IMR-90 (cell line): ENCODE data around the gene IGLON5. TPM values are rescaled to one million over a fixed set of nuclear protein-coding genes. Genes with fewer than 3 reads are reported as not detected.

ENCODE experiments used
- ATAC-seq: fragments of 200-7000 bp; cut with Tn5 transposase; 2 replicates; pipeline ENCODE4 v1.9.1; 2020; ENCODE audit warnings: low read depth, mild to moderate bottlenecking, moderate library complexity
- BruUV-seq: library from RNA; stranded (reverse); fragments of 400-500 nt; replicated peaks from 2 replicates; lab custom pipeline; 2021; lab: Mats Ljungman, UMichigan
- CTCF ChIA-PET: fragments of 300-600 bp; formaldehyde crosslinking; extraction: SDS; loops from one replicate; lab custom pipeline; 2021; ENCODE audit warnings: antibody characterized with exemption; lab: Yijun Ruan, JAX
- POLR2A ChIA-PET: fragments of 300-600 bp; sonication (Branson Sonifier 250); formaldehyde crosslinking; loops from one replicate; lab custom pipeline; 2022; ENCODE audit warnings: antibody characterized with exemption; ENCODE audit not compliant: unreplicated experiment; lab: Charles Lee
- DNase-seq: peaks from one replicate; pipeline ENCODE4 v3.0.0; 2013
- H2AFZ ChIP-seq: replicated peaks from 2 replicates; pipeline ENCODE3; 2013; ENCODE audit warnings: low read length, mild to moderate bottlenecking; ENCODE audit not compliant: poor library complexity
- H2AK5ac ChIP-seq: 2 replicates; pipeline ENCODE4 v1.6.1; 2013; ENCODE audit warnings: low read depth, low read length, inconsistent platforms
- H2AK9ac ChIP-seq: replicated peaks from 2 replicates; pipeline ENCODE3; 2013; ENCODE audit warnings: mild to moderate bottlenecking, low read depth, low read length, moderate library complexity; ENCODE audit not compliant: poor library complexity
- H2BK120ac ChIP-seq: 2 replicates; pipeline ENCODE4 v1.6.1; 2013; ENCODE audit warnings: low read depth, low read length, inconsistent platforms
- H2BK15ac ChIP-seq: 3 replicates; pipeline ENCODE4 v1.6.1; 2013; ENCODE audit warnings: low read depth, low read length, inconsistent platforms
- H2BK20ac ChIP-seq: 2 replicates; pipeline ENCODE4 v1.6.1; 2013; ENCODE audit warnings: low read depth, mild to moderate bottlenecking, inconsistent platforms, low read length, moderate library complexity
- H2BK5ac ChIP-seq: 2 replicates; pipeline ENCODE4 v1.6.1; 2013; ENCODE audit warnings: mild to moderate bottlenecking, low read depth, low read length, inconsistent platforms; ENCODE audit not compliant: poor library complexity, severe bottlenecking
- H3K14ac ChIP-seq: replicated peaks from 2 replicates; pipeline ENCODE4 v1.6.1; 2013; ENCODE audit warnings: low read depth, low read length, inconsistent platforms
- H3K18ac ChIP-seq: 2 replicates; pipeline ENCODE4 v1.6.1; 2013; ENCODE audit warnings: low read depth, low read length, control low read depth
- H3K23ac ChIP-seq: 2 replicates; pipeline ENCODE4 v1.6.1; 2013; ENCODE audit warnings: low read depth, low read length, inconsistent platforms
- H3K27ac ChIP-seq: 2 replicates; pipeline ENCODE4 v1.5.1; 2013; ENCODE audit warnings: mild to moderate bottlenecking, control low read depth, low read length; ENCODE audit not compliant: insufficient read depth
- H3K27me3 ChIP-seq: 2 replicates; pipeline ENCODE4 v1.6.1; 2013; ENCODE audit warnings: low read length; ENCODE audit not compliant: control insufficient read depth, insufficient read depth
- H3K36me3 ChIP-seq: 2 replicates; pipeline ENCODE4 v1.6.1; 2013; ENCODE audit warnings: low read length, mixed read lengths; ENCODE audit not compliant: control insufficient read depth, insufficient read depth
- H3K4ac ChIP-seq: 2 replicates; pipeline ENCODE4 v1.6.1; 2013; ENCODE audit warnings: low read depth, low read length, inconsistent platforms
- H3K4me1 ChIP-seq: 2 replicates; pipeline ENCODE4 v1.6.1; 2013; ENCODE audit warnings: low read length, mixed read lengths; ENCODE audit not compliant: control insufficient read depth, insufficient read depth
- H3K4me2 ChIP-seq: 2 replicates; pipeline ENCODE4 v1.6.1; 2013; ENCODE audit warnings: low read depth, mild to moderate bottlenecking, control low read depth, low read length, moderate library complexity
- H3K4me3 ChIP-seq: 2 replicates; pipeline ENCODE4 v1.5.1; 2013; ENCODE audit warnings: low read depth, mild to moderate bottlenecking, control low read depth, low read length, moderate library complexity; ENCODE audit not compliant: insufficient read depth
- H3K56ac ChIP-seq: 2 replicates; pipeline ENCODE4 v1.6.1; 2013; ENCODE audit warnings: low read length, inconsistent platforms; ENCODE audit not compliant: insufficient read depth; ENCODE audit errors: extremely low read depth
- H3K79me1 ChIP-seq, 2 experiments: 2 replicates each; pipeline ENCODE4 v1.6.1; 2013; ENCODE audit warnings: low read length in 2 of 2, inconsistent platforms in 1 of 2, low read depth in 1 of 2
- H3K9ac ChIP-seq: 2 replicates; pipeline ENCODE4 v1.6.1; 2013; ENCODE audit warnings: low read depth, low read length, control low read depth
- H3K9me1 ChIP-seq: 2 replicates; pipeline ENCODE4 v1.6.1; 2013; ENCODE audit warnings: low read length, inconsistent platforms; ENCODE audit not compliant: insufficient read depth
- H3K9me3 ChIP-seq: 2 replicates; pipeline ENCODE4 v1.6.1; 2013; ENCODE audit warnings: low read length; ENCODE audit not compliant: control insufficient read depth, insufficient read depth
- H4K20me1 ChIP-seq: 2 replicates; pipeline ENCODE4 v1.6.1; 2013; ENCODE audit warnings: low read length, inconsistent platforms; ENCODE audit not compliant: insufficient read depth
- H4K5ac ChIP-seq: 2 replicates; pipeline ENCODE4 v1.6.1; 2013; ENCODE audit warnings: mild to moderate bottlenecking, low read depth, low read length, control low read depth
- H4K8ac ChIP-seq, 2 experiments: 2 replicates each; pipeline ENCODE4 v1.6.1; 2013; ENCODE audit warnings: low read depth in 2 of 2, low read length in 2 of 2, control low read depth in 1 of 2, inconsistent platforms in 1 of 2
- H4K91ac ChIP-seq: 2 replicates; pipeline ENCODE4 v1.6.1; 2013; ENCODE audit warnings: low read depth, low read length, inconsistent platforms; ENCODE audit not compliant: insufficient read depth
- CEBPB ChIP-seq: IDR thresholded peaks from 2 replicates; pipeline ENCODE4 v1.6.1; 2012; ENCODE audit warnings: low read depth, low read length, improper control_type of control experiment
- CHD1 ChIP-seq: IDR thresholded peaks from 2 replicates; pipeline ENCODE4 v1.6.1; 2012; ENCODE audit warnings: low read depth, low read length, improper control_type of control experiment
- MXI1 ChIP-seq: IDR thresholded peaks from 2 replicates; pipeline ENCODE4 v1.6.1; 2012; ENCODE audit warnings: low read depth, mild to moderate bottlenecking, low read length, moderate library complexity, borderline replicate concordance
- RAD21 ChIP-seq: IDR thresholded peaks from 2 replicates; pipeline ENCODE4 v1.6.1; 2012; ENCODE audit warnings: low read length, improper control_type of control experiment
- RFX5 ChIP-seq: IDR thresholded peaks from 2 replicates; pipeline ENCODE4 v1.8.0; 2012; ENCODE audit warnings: low read depth, mild to moderate bottlenecking, low read length, moderate library complexity
- WGBS, 2 experiments: methylation state at CpG; one replicate each; pipeline versions ENCODE4 v1.1.5 to v1.1.7; 2013; ENCODE audit warnings: missing lambda C conversion rate in 2 of 2; ENCODE audit not compliant: insufficient read length in 1 of 2; ENCODE audit errors: extremely low coverage in 2 of 2; 5-methylcytosine and 5-hydroxymethylcytosine counted together
- dilution Hi-C: fragments of 300-500 bp; cut with HindIII; formaldehyde crosslinking; loops from one replicate; pipeline ENCODE4 v1.14.3; 2018; ENCODE audit warnings: low sequenced_read_pairs; ENCODE audit not compliant: unreplicated experiment
- in situ Hi-C: fragments of 300-500 bp; cut with MboI; formaldehyde crosslinking; loops from 3 replicates; pipeline ENCODE4 v1.14.3; 2019; ENCODE audit warnings: low sequenced_read_pairs, inconsistent platforms, mixed read lengths
- intact Hi-C: fragments of 100-400 bp; cut with micrococcal nuclease; formaldehyde crosslinking; loops from 2 replicates; pipeline ENCODE4 v1.10.0; 2022
- polyA plus RNA-seq, 3 experiments: library from polyadenylated mRNA; depleted of rRNA; stranded (reverse); fragments of >200 nt; gene quantifications; 2 replicates each; pipeline ENCODE4 v1.2.3, GENCODE V29; 2012; ENCODE audit warnings: low replicate concordance in 1 of 3
- total RNA-seq: library from RNA; depleted of rRNA; stranded (reverse); fragments of >200 nt; gene quantifications from 2 replicates; pipeline ENCODE4 v1.2.3, GENCODE V29; 2012

IGLON5 gene
- total and polyA plus RNA-seq, 2 of the 4 experiments (the other 2 are of a cell fraction) = not detected

GRCh38 chr19:51347209-51347928, 35.9 kb downstream of the IGLON5 start:
- H3K4ac ChIP-seq = no peak overlapping the region
- no peaks in the 10 kb centered on the region for H3K27me3 ChIP-seq
- ATAC-seq (no peak), DNase-seq (no peak)
- H3K27ac ChIP-seq = no peak overlapping the region
- H3K56ac ChIP-seq = no peak overlapping the region
- dilution Hi-C loops (no loop called here), in situ Hi-C loops (no loop called here), intact Hi-C loops (no loop called here)
- no peak overlapping the region for H3K4me2 ChIP-seq
- no peak overlapping the region for H3K23ac ChIP-seq
- no peak for TF ChIP-seq CEBPB
- TF ChIP-seq RAD21 = no peak
- no peak for TF ChIP-seq RFX5
- no peak for TF ChIP-seq CHD1
- TF ChIP-seq MXI1 = no peak
- peaks cover 2% of the 10 kb centered on the region; the same call in 1 of the 2 replicates for H3K4me1 ChIP-seq
- H3K9me1 ChIP-seq = no peaks in the 10 kb centered on the region; the same call in 1 of the 2 replicates
- no peaks in the 10 kb centered on the region for H4K20me1 ChIP-seq
- H2BK120ac ChIP-seq = no peak overlapping the region
- H2BK20ac ChIP-seq = no peak overlapping the region
- ChIA-PET POLR2A (no interaction called here), CTCF (no interaction called here)
- no peaks in the 10 kb centered on the region for H3K79me1 ChIP-seq
- no TSS peak for BruUV-seq
- no peaks in the 10 kb centered on the region; the same call in 1 of the 2 replicates for H3K9me3 ChIP-seq
- H3K36me3 ChIP-seq = peaks cover 31% of the 10 kb centered on the region
- H2BK15ac ChIP-seq = no peak overlapping the region
- no peak overlapping the region for H4K91ac ChIP-seq
- H4K8ac ChIP-seq = no peak overlapping the region
- H2AK9ac ChIP-seq = peak overlapping the region; percentile 55
- no peak overlapping the region for H3K9ac ChIP-seq
- H4K5ac ChIP-seq = no peak overlapping the region
- no peak overlapping the region for H3K4me3 ChIP-seq
- H2AFZ ChIP-seq = no peak overlapping the region
- H3K14ac ChIP-seq = no peak overlapping the region
- H2BK5ac ChIP-seq = no peak overlapping the region
- H3K18ac ChIP-seq = no peak overlapping the region
- 90% methylated on average over 2 of the region's 10 CpGs; no CpG with 5 or more reads in 1 of the 2 experiments for WGBS, 2 experiments
- H2AK5ac ChIP-seq = no peak overlapping the region
